NCI-H2227 treated with DMSO at 0.1 percent for 48 hours (cell line): ENCODE results near the gene TMIGD3.

Experiments used
- DNase-seq: peaks from one replicate; lab custom pipeline; 2025; lab: John Stamatoyannopoulos, UW

TMIGD3 gene

DNA sequence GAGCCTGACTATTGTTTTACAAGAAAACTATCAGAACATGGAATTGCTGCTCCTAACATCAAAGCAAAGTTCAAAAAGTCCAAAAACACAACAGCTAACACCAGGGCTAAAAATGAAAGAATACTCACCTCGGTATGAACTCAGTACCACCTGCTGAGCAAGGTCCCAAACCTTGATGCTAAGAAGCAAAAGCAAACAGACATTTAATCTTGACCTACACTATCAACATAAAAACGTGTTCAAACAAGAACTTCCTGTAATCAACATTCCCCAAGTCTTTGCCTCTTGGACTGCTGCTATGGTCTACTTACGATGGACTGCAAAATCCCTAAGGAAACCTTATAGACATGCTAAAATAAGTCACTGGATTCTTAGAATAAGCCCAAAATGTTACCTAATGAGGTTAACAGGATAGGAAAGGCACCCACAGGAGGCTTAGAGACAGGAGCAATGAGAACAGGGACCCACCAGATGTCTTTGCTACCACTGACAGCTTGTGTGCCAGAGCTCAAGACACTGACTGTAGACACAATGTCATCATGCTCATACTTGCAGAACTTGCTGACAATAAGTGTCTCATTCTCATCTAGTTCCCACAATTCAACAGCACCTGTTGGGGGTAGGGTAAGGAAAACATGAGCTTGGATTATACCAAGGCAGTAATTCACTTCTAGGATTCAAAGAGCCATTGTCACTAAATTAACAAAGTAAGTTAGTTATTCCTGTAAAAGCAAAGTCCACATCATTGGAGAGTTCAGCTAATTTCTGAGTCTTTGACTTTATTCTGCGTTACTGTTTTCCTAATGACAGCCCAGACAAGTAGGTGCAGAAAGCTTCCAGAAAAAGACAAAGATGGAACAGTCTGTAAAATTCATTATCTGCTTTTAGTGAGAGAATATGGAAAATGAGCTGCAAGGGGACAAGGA is 56.2 kb downstream of the TMIGD3 start:
- no peak for DNase-seq

DNA sequence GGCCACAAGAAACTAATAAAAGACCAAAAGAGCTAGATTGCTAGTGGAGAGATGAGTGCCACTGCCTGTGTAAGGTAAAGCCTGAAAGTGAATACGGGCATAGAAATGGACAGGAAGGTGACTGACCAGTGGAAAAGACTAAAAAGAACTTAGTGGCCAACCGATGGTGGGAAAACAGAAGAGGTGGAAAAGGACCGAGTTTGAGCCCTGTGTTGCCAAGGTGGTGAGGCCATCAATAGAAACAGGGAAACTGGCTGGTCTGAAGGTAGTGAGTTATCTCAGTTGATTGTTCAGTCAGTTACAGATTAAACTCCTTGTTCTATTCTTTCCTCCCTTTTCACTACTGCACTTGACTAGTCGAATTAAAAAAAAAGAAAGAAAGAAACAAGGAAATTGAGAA is 56.9 kb downstream of the TMIGD3 start:
- DNase-seq: no peak

DNA sequence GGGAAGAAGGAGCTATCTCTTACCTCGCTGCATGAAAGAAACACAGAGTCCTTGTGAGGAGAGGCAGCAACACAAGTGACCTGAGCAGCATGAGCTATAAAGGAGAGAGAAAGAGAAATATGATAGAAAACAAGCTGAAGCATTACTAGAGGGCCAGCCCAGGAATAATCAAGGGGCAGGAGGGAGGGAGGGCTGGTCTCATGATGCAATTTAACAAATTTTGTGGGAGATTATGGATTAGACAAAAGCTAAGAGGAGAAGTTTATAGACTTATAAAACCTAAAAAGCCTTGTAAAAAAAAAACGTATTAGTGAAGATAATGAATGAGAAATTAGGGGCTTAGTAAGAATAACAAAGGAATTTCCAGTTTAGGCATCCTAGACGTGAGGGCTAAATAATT is 59.4 kb downstream of the TMIGD3 start:
- no peak for DNase-seq

DNA sequence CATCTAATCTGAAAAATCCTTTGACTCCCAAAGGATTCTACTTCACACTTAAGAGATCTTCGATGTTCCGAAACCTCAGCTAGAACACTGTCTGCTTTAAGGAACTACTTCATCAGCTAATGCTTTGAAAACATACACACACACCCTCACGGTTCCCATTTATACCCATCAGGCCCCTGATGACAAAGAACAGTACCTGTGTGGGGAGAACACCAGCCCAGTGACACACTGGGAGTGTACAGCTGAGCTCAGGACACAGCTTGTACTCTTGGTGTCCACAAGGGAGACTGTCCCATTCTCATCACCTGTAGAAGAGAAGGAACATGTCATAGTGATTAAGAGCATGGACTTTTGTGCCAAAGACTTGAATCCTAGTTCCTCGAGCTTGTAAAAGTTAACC is 61.0 kb downstream of the TMIGD3 start:
- no peak for DNase-seq

DNA sequence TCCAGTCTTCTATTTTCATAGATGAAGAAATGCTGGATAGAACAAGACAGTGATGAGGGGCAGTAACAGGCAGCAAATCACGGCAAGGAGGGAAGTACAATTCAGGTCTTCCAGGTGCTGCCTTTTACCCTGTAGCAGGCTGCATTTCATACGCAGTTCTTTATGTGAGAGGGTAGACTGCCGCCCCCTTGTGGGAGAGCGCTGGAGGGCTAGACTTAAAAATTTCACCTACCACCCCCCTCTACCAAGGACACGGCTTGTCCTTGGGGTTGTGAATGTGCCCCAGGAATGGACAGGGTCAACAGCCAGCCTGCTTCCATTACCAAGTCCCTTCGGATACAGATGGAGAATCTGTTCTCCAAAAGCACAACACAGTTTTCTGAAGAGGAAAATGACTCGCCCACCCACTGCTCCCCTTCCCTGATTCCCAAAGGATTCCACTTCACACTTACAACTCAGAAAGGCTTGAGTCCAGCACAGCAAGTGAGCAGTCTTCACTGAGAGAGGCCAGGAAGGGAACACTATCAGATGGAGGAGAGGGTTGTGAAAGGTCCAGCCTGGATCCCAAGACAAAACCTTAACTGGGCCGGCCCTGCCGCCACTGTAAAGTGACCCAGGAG is 61.8 kb downstream of the TMIGD3 start:
- no peak for DNase-seq

DNA sequence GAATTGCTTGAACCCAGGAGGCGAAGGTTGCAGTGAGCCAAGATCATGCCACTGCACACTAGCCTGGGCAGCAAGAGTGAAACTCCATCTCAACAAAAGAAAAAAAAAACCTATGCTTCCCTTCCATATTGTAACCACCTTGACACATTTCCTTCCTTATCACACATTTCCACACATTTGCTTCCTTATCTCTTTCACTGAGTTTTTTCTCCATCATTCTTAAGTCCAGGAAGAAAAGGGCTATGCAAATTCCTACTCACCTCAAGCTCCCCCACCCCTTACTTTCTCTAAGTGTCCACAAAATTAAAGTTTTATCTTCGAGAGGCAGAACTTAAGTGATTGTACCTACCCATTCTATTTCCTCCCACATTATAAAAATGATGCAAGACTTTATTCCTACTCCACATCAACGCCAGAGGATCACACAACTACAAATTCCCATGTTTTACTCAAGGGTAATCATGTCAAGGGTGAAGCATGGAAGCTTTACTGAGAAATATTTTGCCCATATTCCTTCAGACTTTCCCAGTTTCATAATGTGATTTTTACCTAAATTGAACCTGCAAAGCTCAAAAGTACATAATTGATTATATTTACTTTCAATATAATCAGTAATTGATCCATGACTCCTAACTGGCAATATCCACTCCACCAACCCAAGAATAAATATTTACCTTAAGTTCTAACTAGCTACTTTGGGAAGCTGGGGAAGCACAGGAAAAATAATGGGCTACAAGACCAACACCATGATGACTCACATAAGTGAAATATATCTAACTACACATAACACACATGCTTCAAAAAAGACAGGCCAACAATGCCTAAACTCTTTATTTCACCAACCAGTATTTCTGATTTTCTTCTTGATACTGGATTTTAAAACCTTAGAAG is 63.7 kb downstream of the TMIGD3 start:
- no peak for DNase-seq

DNA sequence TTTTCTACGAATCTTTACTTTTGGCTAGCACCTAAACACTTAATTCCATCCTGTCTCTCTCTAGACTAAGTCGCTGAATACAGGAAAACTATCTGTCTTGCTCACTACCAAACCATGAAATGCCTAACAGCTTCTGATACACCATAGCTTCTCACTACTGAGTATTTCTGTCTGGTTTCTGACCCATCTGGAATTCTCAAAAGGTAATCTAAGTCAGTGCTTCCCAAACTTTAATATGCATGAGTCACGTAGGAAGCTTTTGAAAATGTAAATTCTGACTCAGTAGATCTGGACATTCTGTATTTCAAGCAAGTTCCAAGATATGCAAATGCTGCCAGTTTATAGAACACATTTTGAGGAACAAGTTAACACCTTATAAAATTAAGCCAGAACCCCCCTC is 66.7 kb downstream of the TMIGD3 start:
- no peak for DNase-seq
